GM12878 (cell line): ENCODE data around the gene ITGA1. TPM values are rescaled to one million over a fixed set of nuclear protein-coding genes. Genes with fewer than 3 reads are reported as not detected.
A peak's percentile ranks its signal among the peaks of the same experiment; 100 is the strongest.

Experiments
- ATAC-seq: fragments of 200-7000 bp; cut with Tn5 transposase; 3 replicates; pipeline ENCODE4 v1.9.1; 2020; ENCODE audit warnings: mild to moderate bottlenecking, moderate library complexity
- BruUV-seq: library from RNA; stranded (reverse); fragments of 400-500 nt; replicated peaks from 2 replicates; lab custom pipeline; 2021; lab: Mats Ljungman, UMichigan
- CTCF ChIA-PET: fragments of 300-600 bp; sonication (Branson Sonifier 250); formaldehyde crosslinking; extraction: SDS; loops from one replicate; lab custom pipeline; 2021; ENCODE audit warnings: inconsistent platforms; lab: Yijun Ruan, JAX
- POLR2A ChIA-PET: fragments of 350-600 bp; formaldehyde crosslinking; extraction: SDS; loops from one replicate; lab custom pipeline; 2021; ENCODE audit warnings: inconsistent platforms; lab: Charles Lee
- RAD21 ChIA-PET: fragments of 300-600 bp; sonication (Branson Sonifier 250); formaldehyde crosslinking; loops from one replicate; lab custom pipeline; 2023; ENCODE audit warnings: antibody characterized with exemption; ENCODE audit not compliant: unreplicated experiment; lab: Charles Lee
- SMC1A ChIA-PET: fragments of 300-600 bp; sonication (Branson Sonifier 250); formaldehyde crosslinking; loops from one replicate; lab custom pipeline; 2023; ENCODE audit not compliant: unreplicated experiment, uncharacterized antibody; lab: Charles Lee
- DNase-seq: peaks from one replicate; pipeline ENCODE4 v3.0.0-alpha.2; 2011; ENCODE audit warnings: low read depth, low spot score
- FAIRE-seq: peaks from 3 replicates; lab custom pipeline; 2011; peaks lifted over from hg19 to GRCh38; lab: Jason Lieb, UNC
- H2AFZ ChIP-seq: 2 replicates; pipeline ENCODE4 v1.6.0; 2011; ENCODE audit warnings: low read depth, low read length, control low read depth; ENCODE audit not compliant: control insufficient read depth
- H3K27ac ChIP-seq: 2 replicates; pipeline ENCODE4 v1.5.1; 2011; ENCODE audit warnings: control low read depth; ENCODE audit not compliant: control insufficient read depth, insufficient read depth
- H3K27me3 ChIP-seq, 2 experiments: replicated peaks in 1 of 2; 2 replicates each; pipeline versions ENCODE4 v1.6.0 to v1.6.1; 2011; ENCODE audit warnings: low read length in 1 of 2; ENCODE audit not compliant: control insufficient read depth in 2 of 2, insufficient read depth in 2 of 2
- H3K36me3 ChIP-seq, 2 experiments: 2 replicates each; pipeline ENCODE4 v1.5.1; 2011; ENCODE audit warnings: low read length in 1 of 2; ENCODE audit not compliant: control insufficient read depth in 2 of 2, insufficient read depth in 2 of 2
- H3K4me1 ChIP-seq: 2 replicates; pipeline ENCODE4 v1.6.1; 2011; ENCODE audit warnings: mild to moderate bottlenecking, low read length, moderate library complexity, mixed read lengths; ENCODE audit not compliant: control insufficient read depth, insufficient read depth
- H3K4me2 ChIP-seq: 2 replicates; pipeline ENCODE4 v1.6.0; 2011; ENCODE audit warnings: control low read depth; ENCODE audit not compliant: control insufficient read depth, insufficient read depth
- H3K4me3 ChIP-seq: fragments of 200-600 bp; sonication (generic); 2 replicates; pipeline ENCODE4 v1.5.1; 2016
- H3K79me2 ChIP-seq: 2 replicates; pipeline ENCODE4 v1.6.0; 2011; ENCODE audit warnings: low read length; ENCODE audit not compliant: control insufficient read depth, insufficient read depth
- H3K9ac ChIP-seq: 2 replicates; pipeline ENCODE4 v1.8.0; 2011; ENCODE audit warnings: low read length, control low read depth, mixed read lengths; ENCODE audit not compliant: control insufficient read depth, insufficient read depth
- H3K9me3 ChIP-seq: replicated peaks from 3 replicates; pipeline ENCODE4 v1.5.1; 2011; ENCODE audit warnings: mild to moderate bottlenecking, low read length; ENCODE audit not compliant: control insufficient read depth, insufficient read depth
- H4K20me1 ChIP-seq: 2 replicates; pipeline ENCODE4 v1.6.0; 2011; ENCODE audit not compliant: control insufficient read depth, insufficient read depth
- ASH2L ChIP-seq: fragments of 300-600, 200-600 bp; sonication (generic); IDR thresholded peaks from 2 replicates; pipeline ENCODE4 v1.6.1; 2017; ENCODE audit warnings: low read depth, mild to moderate bottlenecking, borderline replicate concordance
- ATF7 ChIP-seq: fragments of 450-650 bp; IDR thresholded peaks from 2 replicates; pipeline ENCODE4 v1.6.1; 2016; ENCODE audit warnings: low read depth, mild to moderate bottlenecking
- BCL11A ChIP-seq: IDR thresholded peaks from 2 replicates; pipeline ENCODE4 v1.6.1; 2011; ENCODE audit warnings: low read depth, low read length
- BMI1 ChIP-seq: fragments of 450-650 bp; IDR thresholded peaks from 2 replicates; pipeline ENCODE4 v1.6.1; 2016; ENCODE audit warnings: mild to moderate bottlenecking, moderate library complexity, borderline replicate concordance
- CREM ChIP-seq: IDR thresholded peaks from 2 replicates; pipeline ENCODE4 v1.6.1; 2014; ENCODE audit warnings: antibody characterized with exemption, low read depth
- CTCF ChIP-seq, 3 experiments: IDR thresholded peaks in 2 of 3; conservative IDR thresholded peaks in 1 of 3; 2 replicates each; pipeline ENCODE4 v1.5.1; 2011; ENCODE audit warnings: low read depth in 3 of 3, low read length in 3 of 3, mild to moderate bottlenecking in 3 of 3, control low read depth in 2 of 3, moderate library complexity in 2 of 3, inconsistent platforms in 1 of 3, mixed read lengths in 1 of 3; ENCODE audit not compliant: control insufficient read depth in 2 of 3, insufficient read depth in 1 of 3; ENCODE audit errors: extremely low read depth in 1 of 3
- FOS ChIP-seq: IDR thresholded peaks from 3 replicates; pipeline ENCODE4 v1.6.1; 2011; ENCODE audit warnings: borderline replicate concordance; ENCODE audit not compliant: insufficient read length; ENCODE audit errors: extremely low read depth
- MAX ChIP-seq: IDR thresholded peaks from 2 replicates; pipeline ENCODE4 v1.6.1; 2012; ENCODE audit warnings: low read depth, low read length, improper control_type of control experiment
- MEF2B ChIP-seq: fragments of 450-650 bp; IDR thresholded peaks from 2 replicates; pipeline ENCODE4 v1.6.1; 2018; ENCODE audit warnings: mild to moderate bottlenecking, moderate library complexity; ENCODE audit not compliant: partially characterized antibody, poor library complexity, severe bottlenecking
- MLLT1 ChIP-seq: fragments of 450-650 bp; IDR thresholded peaks from 2 replicates; pipeline ENCODE4 v1.6.1; 2016; ENCODE audit warnings: mild to moderate bottlenecking
- MTA3 ChIP-seq: IDR thresholded peaks from 2 replicates; pipeline ENCODE4 v1.6.1; 2012; ENCODE audit warnings: low read length, inconsistent platforms, borderline replicate concordance
- NR2C1 ChIP-seq: fragments of 450-650 bp; IDR thresholded peaks from 2 replicates; pipeline ENCODE4 v1.6.1; 2017; ENCODE audit warnings: antibody characterized with exemption, mild to moderate bottlenecking, moderate library complexity
- RAD51 ChIP-seq: fragments of 450-650 bp; IDR thresholded peaks from 2 replicates; pipeline ENCODE4 v1.6.1; 2016; ENCODE audit warnings: moderate library complexity, mild to moderate bottlenecking, inconsistent platforms
- RCOR1 ChIP-seq: conservative IDR thresholded peaks from 2 replicates; pipeline ENCODE4 v1.6.1; 2012; ENCODE audit warnings: low read depth, low read length, improper control_type of control experiment
- SIX5 ChIP-seq: IDR thresholded peaks from 2 replicates; pipeline ENCODE4 v1.6.1; 2011; ENCODE audit warnings: mild to moderate bottlenecking, low read depth, low read length, moderate library complexity; ENCODE audit not compliant: severe bottlenecking
- SMAD5 ChIP-seq: IDR thresholded peaks from 2 replicates; pipeline ENCODE4 v1.6.1; 2016; ENCODE audit warnings: antibody characterized with exemption, low read depth
- TCF7 ChIP-seq: IDR thresholded peaks from 2 replicates; pipeline ENCODE4 v1.6.1; 2014; ENCODE audit warnings: antibody characterized with exemption, borderline replicate concordance
- WRNIP1 ChIP-seq: IDR thresholded peaks from 2 replicates; pipeline ENCODE4 v1.6.1; 2011; ENCODE audit warnings: low read depth, low read length, improper control_type of control experiment, borderline replicate concordance
- in situ Hi-C: fragments of 300-500 bp; cut with MboI; formaldehyde crosslinking; loops from 9 replicates; pipeline ENCODE4 v1.14.3; 2018; ENCODE audit warnings: mixed read lengths
- intact Hi-C: fragments of 100-400 bp; cut with micrococcal nuclease; formaldehyde crosslinking; loops from one replicate; pipeline ENCODE4 v1.14.2; 2022; ENCODE audit not compliant: unreplicated experiment
- polyA plus RNA-seq, 11 experiments: library from polyadenylated mRNA; depleted of rRNA in 4 of 11; unstranded in 6 of 11; stranded (reverse) in 5 of 11; fragments of >200 nt; fragmentation: Nextera tagmentation in 4 of 11; fragmentation: Illumina TruSeq in 1 of 11; extraction: Ambion mirVana in 4 of 11; extraction: Trizol in 1 of 11; gene quantifications; 1 replicate in 1 of 11; 2 replicates in 10 of 11; pipeline versions ENCODE4 v1.2.1 to v1.2.3, GENCODE V29; 2011 to 2016; ENCODE audit warnings: inconsistent platforms in 2 of 11, missing spikeins in 2 of 11, low read depth in 1 of 11
- total RNA-seq, 4 experiments: library from RNA; depleted of rRNA in 3 of 4; stranded (reverse); fragments of >200 nt in 3 of 4; fragmentation: Illumina TruSeq in 1 of 4; extraction: Trizol in 1 of 4; gene quantifications; 2 replicates each; pipeline versions ENCODE4 v1.2.1 to v1.2.3, GENCODE V29; 2013 to 2021
- TF ChIP-seq, protein P1 (sequence below): fragments of 450-650 bp; IDR thresholded peaks from 2 replicates; pipeline ENCODE4 v1.6.1; 2017; ENCODE audit warnings: low read depth, mild to moderate bottlenecking, moderate library complexity
- TF ChIP-seq, protein P2 (sequence below): IDR thresholded peaks from 2 replicates; pipeline ENCODE4 v1.6.1; 2012; ENCODE audit warnings: low read length, inconsistent platforms

Gene ITGA1
- total and polyA plus RNA-seq, 10 of the 15 experiments (the other 5 are each of a cell fraction or from before 2014, with no cell fraction given), result 0.02 to 0.56 (median 0.19) TPM

DNA sequence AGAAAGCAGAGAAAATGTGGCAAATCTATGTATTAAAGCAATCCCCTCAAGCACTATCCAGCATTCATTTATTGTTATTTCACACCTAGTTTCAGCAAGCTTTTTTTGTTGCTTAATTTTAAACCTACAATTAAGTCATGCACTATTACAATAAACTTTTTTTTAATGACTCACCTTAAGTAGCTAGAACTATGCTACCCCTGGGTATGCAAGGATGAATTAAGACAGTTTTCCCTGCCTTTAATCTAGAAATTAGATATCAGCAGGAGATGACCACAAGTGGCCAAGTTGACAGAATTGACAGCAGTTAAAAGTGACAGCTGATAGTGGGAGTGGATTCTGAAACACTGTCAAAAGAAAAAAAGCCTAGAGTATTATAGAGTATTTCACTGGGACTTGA lies 20.0 kb downstream of the ITGA1 start:
- H4K20me1 ChIP-seq, result no peaks in the 10 kb centered on the region
- RAD21 ChIA-PET, result no interaction called here
- H3K9me3 ChIP-seq, result no peaks in the 10 kb centered on the region
- CTCF ChIA-PET, result interaction anchor here (0.6 to 1.6 kb wide), 2 partner anchors 8 to 35 kb away, joined by 4 to 5 read pairs; no protein-coding TSS in a partner anchor
- H3K4me3 ChIP-seq, result no peak overlapping the region
- no peak overlapping the region for H3K4me2 ChIP-seq
- H3K4me1 ChIP-seq, result 0 out of 2 replicates have a peak, but pooled peaks cover 3% of the 10 kb centered on the region
- H3K27me3 ChIP-seq, result no peaks in the 10 kb centered on the region
- TF ChIP-seq BCL11A, result no peak
- no peak for TF ChIP-seq ATF7
- no peak for TF ChIP-seq MEF2B
- TF ChIP-seq BMI1, result no peak
- TF ChIP-seq, protein P1, sequence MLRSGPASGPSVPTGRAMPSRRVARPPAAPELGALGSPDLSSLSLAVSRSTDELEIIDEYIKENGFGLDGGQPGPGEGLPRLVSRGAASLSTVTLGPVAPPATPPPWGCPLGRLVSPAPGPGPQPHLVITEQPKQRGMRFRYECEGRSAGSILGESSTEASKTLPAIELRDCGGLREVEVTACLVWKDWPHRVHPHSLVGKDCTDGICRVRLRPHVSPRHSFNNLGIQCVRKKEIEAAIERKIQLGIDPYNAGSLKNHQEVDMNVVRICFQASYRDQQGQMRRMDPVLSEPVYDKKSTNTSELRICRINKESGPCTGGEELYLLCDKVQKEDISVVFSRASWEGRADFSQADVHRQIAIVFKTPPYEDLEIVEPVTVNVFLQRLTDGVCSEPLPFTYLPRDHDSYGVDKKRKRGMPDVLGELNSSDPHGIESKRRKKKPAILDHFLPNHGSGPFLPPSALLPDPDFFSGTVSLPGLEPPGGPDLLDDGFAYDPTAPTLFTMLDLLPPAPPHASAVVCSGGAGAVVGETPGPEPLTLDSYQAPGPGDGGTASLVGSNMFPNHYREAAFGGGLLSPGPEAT, result no peak
- TF ChIP-seq ASH2L, result no peak
- no peak for TF ChIP-seq SMAD5
- TF ChIP-seq MLLT1, result no peak
- TF ChIP-seq MAX, result no peak
- TF ChIP-seq CTCF (IDR thresholded peaks at IDR 0.05 in 2 of 3, conservative IDR thresholded peaks at IDR 0.05 in 1 of 3; ENCODE audit: control insufficient read depth in 2 of 3, extremely low read depth in 1 of 3, insufficient read depth in 1 of 3, low read depth in 3 of 3, low read length in 3 of 3), result no peak
- TF ChIP-seq NR2C1, result no peak
- TF ChIP-seq CREM, result no peak
- TF ChIP-seq MTA3, result no peak
- no peak for TF ChIP-seq RAD51
- TF ChIP-seq FOS, result no peak
- no peak for TF ChIP-seq TCF7
- TF ChIP-seq SIX5, result no peak
- TF ChIP-seq RCOR1, result no peak
- no peak for TF ChIP-seq WRNIP1
- TF ChIP-seq, protein P2, sequence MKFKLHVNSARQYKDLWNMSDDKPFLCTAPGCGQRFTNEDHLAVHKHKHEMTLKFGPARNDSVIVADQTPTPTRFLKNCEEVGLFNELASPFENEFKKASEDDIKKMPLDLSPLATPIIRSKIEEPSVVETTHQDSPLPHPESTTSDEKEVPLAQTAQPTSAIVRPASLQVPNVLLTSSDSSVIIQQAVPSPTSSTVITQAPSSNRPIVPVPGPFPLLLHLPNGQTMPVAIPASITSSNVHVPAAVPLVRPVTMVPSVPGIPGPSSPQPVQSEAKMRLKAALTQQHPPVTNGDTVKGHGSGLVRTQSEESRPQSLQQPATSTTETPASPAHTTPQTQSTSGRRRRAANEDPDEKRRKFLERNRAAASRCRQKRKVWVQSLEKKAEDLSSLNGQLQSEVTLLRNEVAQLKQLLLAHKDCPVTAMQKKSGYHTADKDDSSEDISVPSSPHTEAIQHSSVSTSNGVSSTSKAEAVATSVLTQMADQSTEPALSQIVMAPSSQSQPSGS, result no peak
- intact Hi-C loops, result no loop called here
- no peaks in the 10 kb centered on the region for H3K36me3 ChIP-seq
- FAIRE-seq (peak; percentile 31), ATAC-seq (no peak; the same call in 2 of the 3 replicates), DNase-seq (no peak)
- no peak overlapping the region for H3K27ac ChIP-seq
- in situ Hi-C loops, result no loop called here
- no peak overlapping the region for H2AFZ ChIP-seq
- no peak overlapping the region for H3K9ac ChIP-seq
- no TSS peak for BruUV-seq
- SMC1A ChIA-PET, result interaction anchor here (1.3 to 1.9 kb wide), 2 partner anchors 9 to 12 kb away, joined by 3 to 4 read pairs; no protein-coding TSS in a partner anchor
- peaks cover 14% of the 10 kb centered on the region for H3K79me2 ChIP-seq
- POLR2A ChIA-PET, result interaction anchor here (0.5 kb wide), 1 partner anchor 171 kb away, joined by 4 read pairs; no protein-coding TSS in a partner anchor
